ENCODE results near the gene RNF212. TPM values are rescaled to one million over a fixed set of nuclear protein-coding genes. Genes with fewer than 3 reads are reported as not detected.

The RNF212 gene
- 1.5 and 4.6 TPM in 2 replicates for total RNA-seq

GRCh38 chr4:1113311-1114009, at the start of gene RNF212:
TSS of gene RNF212 (minus strand) at chr4:1113564. CDS start at chr4:1113464, 100 bp downstream.

Other genes starting within 250 kb of the RNF212 start
- 69.8 and 84.0 TPM in 2 replicates for gene GAK, start 181.2 kb downstream of the RNF212 start, total RNA-seq
- gene TMEM175, start 181.1 kb downstream of the RNF212 start, total RNA-seq: 14.8 and 23.2 TPM in 2 replicates
- gene DGKQ, start 140.0 kb downstream of the RNF212 start, total RNA-seq: 17.0 and 27.8 TPM in 2 replicates
- 11.6 and 29.1 TPM in 2 replicates for gene IDUA, start 126.5 kb downstream of the RNF212 start, total RNA-seq
- gene SLC26A1, start 120.2 kb downstream of the RNF212 start, total RNA-seq: 0.33 and 0.44 TPM in 2 replicates
- gene FGFRL1, start 101.9 kb downstream of the RNF212 start, total RNA-seq: 12.5 and 34.4 TPM in 2 replicates
- 846 and 1,031 TPM in 2 replicates for gene SPON2, start 59.0 kb upstream of the RNF212 start, total RNA-seq
- 326 and 458 TPM in 2 replicates for gene CTBP1, start 135.6 kb upstream of the RNF212 start, total RNA-seq
- 78.1 and 81.9 TPM in 2 replicates for gene MAEA, start 176.3 kb upstream of the RNF212 start, total RNA-seq
- gene UVSSA, start 233.6 kb upstream of the RNF212 start, total RNA-seq: 13.4 and 15.4 TPM in 2 replicates